Suppressor macrophage treated with lipopolysaccharide for 1 hour (primary cell): ENCODE measurements around the gene ZNF805.
"Not testable (repeated sequence)": the region's sequence is repeated elsewhere in the genome, so short reads cannot be mapped to it uniquely, and the experiment has no call there.

Source experiments
- DNase-seq, 3 donors: peaks; one replicate each; pipeline ENCODE4 v3.0.0-alpha.2; 2020 to 2022

Gene ZNF805

GRCh38 chr19:57240311-57241090 is at the start of gene ZNF805:
TSS of gene ZNF805 (plus strand) at chr19:57240632. CDS start at chr19:57240892, 260 bp downstream.
- DNase-seq: peak; percentile 91 to 94 (median 94)

GRCh38 chr19:57191141-57192076 is 49.0 kb upstream of the ZNF805 start, which contains the start of gene ZNF264:
TSS of gene ZNF264 (plus strand) at chr19:57191500. CDS start at chr19:57191914, 414 bp downstream.
- peak; percentile 83 to 93 (median 89) for DNase-seq

GRCh38 chr19:57192077-57192420 is 48.4 kb upstream of the ZNF805 start:
- DNase-seq: no peak

- no peak for DNase-seq
Measured at GRCh38 chr19:57192993-57193392, 47.4 kb upstream of the ZNF805 start.

- DNase-seq: not testable (repeated sequence)
Measured at GRCh38 chr19:57197874-57198273, 42.6 kb upstream of the ZNF805 start.

GRCh38 chr19:57202160-57202559 is 38.3 kb upstream of the ZNF805 start:
- DNase-seq: no peak

- no peak for DNase-seq
Measured at GRCh38 chr19:57210381-57210780, 30.1 kb upstream of the ZNF805 start.

GRCh38 chr19:57212109-57212508 is 28.3 kb upstream of the ZNF805 start:
- DNase-seq: no peak

- no peak for DNase-seq
Measured at GRCh38 chr19:57227502-57227901, 12.9 kb upstream of the ZNF805 start.

GRCh38 chr19:57231686-57232085 is 8.7 kb upstream of the ZNF805 start:
- DNase-seq: no peak

- no peak for DNase-seq
Measured at GRCh38 chr19:57233207-57233606, 7.2 kb upstream of the ZNF805 start.

- no peak for DNase-seq
Measured at GRCh38 chr19:57239982-57240310, 486 bp upstream of the ZNF805 start.

GRCh38 chr19:57241176-57241575 is 744 bp downstream of the ZNF805 start:
- DNase-seq: peak in 1 of 3 donors; percentile 1

GRCh38 chr19:57242821-57243220 is 2.4 kb downstream of the ZNF805 start:
- DNase-seq: no peak

- no peak for DNase-seq
Measured at GRCh38 chr19:57244513-57244912, 4.1 kb downstream of the ZNF805 start.

- DNase-seq: no peak
Measured at GRCh38 chr19:57245066-57245465, 4.6 kb downstream of the ZNF805 start.

GRCh38 chr19:57245959-57246358 is 5.5 kb downstream of the ZNF805 start:
- no peak for DNase-seq

- DNase-seq: no peak
Measured at GRCh38 chr19:57248646-57249045, 8.2 kb downstream of the ZNF805 start.

- DNase-seq: no peak
Measured at GRCh38 chr19:57249329-57249728, 8.9 kb downstream of the ZNF805 start.

GRCh38 chr19:57253767-57254166 is 13.3 kb downstream of the ZNF805 start:
- DNase-seq: not testable (repeated sequence)

GRCh38 chr19:57262044-57262443 is 21.6 kb downstream of the ZNF805 start:
- no peak for DNase-seq

- no peak for DNase-seq
Measured at GRCh38 chr19:57263244-57263741, 22.9 kb downstream of the ZNF805 start.

GRCh38 chr19:57267291-57267690 is 26.9 kb downstream of the ZNF805 start:
- no peak for DNase-seq
